ENCODE data around the gene PFKFB3.

- TF ChIP-seq GATA2 (IDR thresholded peaks at IDR 0.05; ENCODE audit: low read depth, low read length) (no peak), GATA3 (IDR thresholded peaks at IDR 0.05; ENCODE audit: low read depth, low read length) (no peak)
Measured at GRCh38 chr10:6278519-6279120, 75.9 kb downstream of the PFKFB3 start.
